DMS 273 treated with DMSO at 0.1 percent for 48 hours (cell line): ENCODE measurements around the gene KRT35.

Source experiments
- DNase-seq: peaks from one replicate; lab custom pipeline; 2025; lab: John Stamatoyannopoulos, UW

Gene KRT35

DNA sequence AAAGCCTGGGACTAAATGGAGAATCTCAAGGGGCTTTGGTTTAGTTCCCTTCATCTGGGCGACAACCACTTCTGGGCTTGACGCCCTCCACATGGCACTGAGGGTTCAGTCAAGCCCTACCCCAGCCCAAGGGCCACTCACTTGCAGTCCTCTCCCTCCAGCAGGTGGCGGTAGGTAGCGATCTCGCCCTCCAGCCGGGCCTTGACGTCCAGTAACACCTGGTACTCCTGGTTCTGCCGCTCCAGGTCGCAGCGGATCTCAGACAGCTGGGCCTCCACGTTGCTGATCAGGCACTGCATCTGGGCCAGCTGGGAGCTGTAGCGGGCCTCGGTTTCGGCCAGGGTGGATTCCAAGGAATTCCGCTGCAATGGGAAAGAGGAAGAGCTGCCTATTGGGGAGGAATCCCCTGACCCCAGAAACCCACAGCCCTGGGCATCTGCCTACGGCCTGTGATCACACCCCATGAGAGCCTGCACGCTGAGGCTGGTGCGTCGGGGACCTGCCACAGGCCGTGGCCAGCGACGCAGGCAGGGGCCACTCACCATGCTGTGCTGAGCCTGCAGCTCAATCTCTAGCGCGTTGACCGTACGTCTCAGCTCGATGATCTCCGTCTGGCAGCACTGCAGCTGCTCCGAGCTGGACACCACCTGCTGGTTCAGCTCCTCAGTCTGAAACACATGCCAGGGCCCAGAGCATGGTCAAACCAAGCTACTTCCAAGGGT lies 6.0 kb upstream of the KRT35 start:
- no peak for DNase-seq

DNA sequence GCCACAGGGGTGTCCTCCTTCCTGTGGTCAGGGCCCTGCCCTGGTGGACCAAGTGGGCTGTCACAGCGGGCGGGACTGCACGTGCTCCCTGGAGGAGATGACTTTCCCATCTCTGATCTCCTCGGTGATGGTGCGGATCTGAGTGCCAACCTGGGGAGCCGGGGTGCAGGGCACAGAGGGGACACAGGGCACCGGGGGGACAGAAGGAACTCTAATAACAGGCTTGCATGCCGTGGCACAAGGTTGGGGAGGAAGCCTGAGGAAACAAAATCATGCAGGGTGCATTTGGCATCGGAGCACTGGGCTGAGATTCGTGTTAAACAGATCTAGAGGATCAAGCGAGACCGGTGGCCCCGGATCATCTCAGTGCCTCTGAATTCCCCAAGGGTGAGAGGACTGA lies 5.4 kb upstream of the KRT35 start:
- DNase-seq: no peak

DNA sequence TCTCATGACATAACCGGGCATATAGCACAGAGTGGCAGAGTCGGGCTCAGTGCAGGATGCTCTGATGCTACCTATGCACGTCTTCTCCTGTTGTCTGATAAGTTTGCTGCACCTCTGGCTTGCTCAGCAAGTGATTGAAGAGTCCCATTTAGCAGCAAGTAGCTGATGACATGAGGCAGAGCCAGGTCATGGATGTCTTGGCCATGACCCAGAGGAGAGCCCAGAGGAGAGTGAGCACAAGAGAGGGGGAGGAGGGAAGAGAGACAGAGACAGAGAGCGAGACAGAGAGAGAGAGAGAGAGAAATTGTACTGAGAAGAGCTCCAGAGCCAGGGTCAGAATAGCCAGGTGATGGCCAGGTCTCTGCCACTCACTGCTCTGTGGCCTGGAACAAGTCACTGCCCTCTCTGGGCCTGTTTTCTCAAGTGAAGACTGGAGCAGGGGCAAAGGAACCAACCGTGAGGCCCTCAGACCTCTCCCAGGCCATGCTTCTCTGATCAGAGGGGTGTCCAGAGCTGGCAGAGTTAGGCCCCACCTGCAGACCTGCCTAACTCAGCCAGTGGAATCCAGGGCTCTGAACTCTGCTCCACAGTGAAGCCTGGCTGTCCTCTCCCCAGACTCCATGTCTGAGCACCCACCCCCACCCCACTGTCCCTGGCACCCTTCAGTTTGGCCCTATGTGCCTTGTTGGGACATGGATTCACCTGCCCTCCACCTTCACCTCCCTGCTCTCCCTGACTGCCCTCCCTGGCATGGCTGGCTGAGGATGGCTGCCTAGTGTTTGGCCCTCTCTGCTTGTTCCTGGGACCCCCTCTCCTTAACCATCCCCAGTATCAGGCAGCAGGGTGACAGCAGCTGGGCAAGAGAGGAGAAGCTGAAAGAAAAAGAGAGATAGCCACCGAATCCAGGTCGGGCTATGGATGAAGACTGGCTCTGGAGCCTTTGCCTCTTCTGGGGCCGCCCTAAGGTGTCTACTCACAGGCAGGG lies 4.3 kb upstream of the KRT35 start:
- DNase-seq: no peak

- DNase-seq: no peak
Measured at GRCh38 chr17:41483991-41484826, 3.3 kb upstream of the KRT35 start.

- DNase-seq: no peak
Measured at GRCh38 chr17:41483531-41483930, 2.6 kb upstream of the KRT35 start.

- DNase-seq: no peak
Measured at GRCh38 chr17:41480581-41480980, 370 bp downstream of the KRT35 start.

GRCh38 chr17:41480136-41480535 lies 815 bp downstream of the KRT35 start:
- no peak for DNase-seq

DNA sequence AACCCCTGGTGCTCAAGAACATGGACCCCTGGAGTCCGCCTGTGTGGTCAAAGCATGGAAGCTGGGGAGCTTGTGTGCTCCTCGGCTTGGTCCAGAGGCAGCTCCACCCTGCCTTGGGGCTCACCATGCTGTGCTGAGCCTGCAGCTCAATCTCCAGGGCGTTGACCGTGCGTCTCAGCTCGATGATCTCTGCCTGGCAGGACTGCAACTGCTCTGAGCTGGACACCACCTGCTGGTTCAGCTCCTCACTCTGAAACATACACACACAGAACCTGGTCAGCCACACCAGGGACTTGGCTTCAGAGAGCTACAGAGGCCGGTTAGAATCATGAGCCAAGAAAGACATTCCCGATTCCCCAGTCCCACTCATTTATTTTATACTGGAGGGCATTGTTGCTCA lies 2.7 kb downstream of the KRT35 start:
- no peak for DNase-seq

DNA sequence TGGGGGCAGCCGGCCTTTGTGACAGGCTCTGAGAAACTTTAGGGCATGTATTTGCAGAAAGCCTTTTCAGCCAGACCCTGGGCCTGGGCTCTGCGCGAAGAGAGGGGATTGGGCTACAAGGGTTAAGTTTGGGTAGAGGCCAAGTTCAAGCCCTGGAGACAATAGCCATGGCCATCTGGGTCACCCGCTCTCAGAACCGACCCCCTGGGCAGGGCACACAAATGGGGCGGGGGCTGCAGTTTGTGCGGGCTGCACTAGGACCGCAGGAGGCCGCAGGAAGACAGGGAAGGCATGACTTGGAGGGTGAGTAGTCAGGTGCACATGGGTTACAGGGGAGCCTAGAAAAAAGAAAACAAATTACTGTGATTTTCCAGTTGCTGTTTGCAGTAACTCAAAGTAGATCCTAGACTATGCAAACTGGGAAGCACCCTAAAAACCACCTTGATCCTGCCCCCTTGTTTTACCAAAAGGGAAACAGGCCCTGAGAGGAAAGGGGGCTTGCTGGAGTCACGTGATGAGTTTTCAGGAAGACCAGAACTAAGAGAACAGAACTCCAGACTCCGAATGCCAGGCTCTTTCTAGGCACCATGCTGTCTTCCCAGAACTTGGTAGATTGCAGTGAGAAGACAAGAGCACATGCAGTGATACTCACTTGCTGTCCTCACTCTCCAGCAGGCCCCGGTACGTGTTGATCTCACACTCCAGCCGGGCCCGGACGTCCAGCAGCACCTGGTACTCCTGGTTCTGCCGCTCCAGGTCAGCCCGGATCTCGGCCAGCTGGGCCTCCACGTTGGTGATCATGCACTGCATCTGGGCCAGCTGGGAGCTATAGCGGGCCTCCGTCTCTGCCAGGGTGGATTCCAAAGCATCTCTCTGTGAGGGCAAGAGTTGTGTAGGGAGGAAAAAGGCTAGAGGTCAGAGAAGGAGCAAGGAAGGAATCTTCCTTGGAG lies 3.8 kb downstream of the KRT35 start:
- no peak for DNase-seq

DNA sequence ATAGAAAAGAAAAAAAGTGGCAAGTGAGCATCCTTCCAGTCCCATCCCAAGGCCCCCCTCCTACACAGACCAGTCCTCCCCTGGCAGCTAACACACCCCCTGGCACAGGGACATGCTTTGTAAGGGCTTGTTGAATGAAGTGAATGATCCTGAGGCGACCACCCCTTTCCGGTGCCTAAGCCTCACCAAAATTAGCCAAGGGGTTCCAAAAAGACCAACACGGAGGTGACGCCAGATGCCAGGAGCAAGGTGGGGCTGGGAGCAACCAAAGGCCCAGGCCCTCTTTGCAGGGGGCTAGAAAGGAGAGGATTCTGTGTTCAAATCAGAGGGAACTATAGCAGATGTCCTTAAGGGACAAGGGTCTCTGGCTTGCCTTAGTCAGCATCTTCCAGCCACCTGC lies 5.5 kb downstream of the KRT35 start:
- no peak for DNase-seq

DNA sequence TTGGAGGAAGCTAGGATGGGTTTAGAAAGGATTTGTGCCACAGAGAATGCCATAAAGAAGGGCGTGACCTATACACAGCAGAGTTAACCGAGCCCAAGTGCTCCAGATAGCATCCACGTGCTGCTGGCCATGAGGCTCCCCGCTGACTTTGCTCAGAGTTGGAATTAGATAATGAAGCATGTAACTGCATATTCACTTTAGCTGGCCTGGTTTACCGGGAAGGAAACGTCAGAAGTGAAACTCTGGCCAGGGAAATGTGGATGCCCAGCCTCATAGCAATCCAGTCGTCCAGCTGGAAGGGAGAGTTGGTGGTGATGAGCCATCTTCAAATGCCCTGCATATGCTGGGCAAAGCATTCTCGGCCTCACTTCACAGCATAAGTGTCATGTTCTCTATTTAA lies 6.1 kb downstream of the KRT35 start:
- DNase-seq: no peak

DNA sequence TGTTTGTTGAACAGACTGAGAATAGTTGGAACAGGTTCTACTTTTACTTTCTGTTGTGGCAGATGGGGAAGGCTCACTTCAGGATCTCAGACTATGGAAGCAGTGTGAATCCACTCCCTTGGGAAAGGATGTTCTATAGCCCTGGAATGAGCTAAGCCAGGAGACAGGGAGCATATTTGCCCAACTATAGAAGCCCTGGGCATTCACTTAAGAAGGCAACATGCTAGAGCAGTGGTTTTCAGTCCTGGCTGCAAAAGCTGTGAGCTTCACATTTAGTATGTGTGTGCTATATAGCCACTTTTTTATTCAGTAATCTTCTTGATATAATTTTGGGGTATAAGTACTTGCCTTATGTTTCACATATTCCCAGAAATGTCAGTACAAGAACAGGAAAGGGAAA lies 12.6 kb downstream of the KRT35 start:
- DNase-seq: no peak

GRCh38 chr17:41467561-41467960 lies 13.4 kb downstream of the KRT35 start:
- no peak for DNase-seq

GRCh38 chr17:41466988-41467387 lies 14.0 kb downstream of the KRT35 start, which contains the start of gene KRT32:
Gene KRT32, minus strand, starts transcription at chr17:41467386. Its CDS starts 61 bp downstream, at chr17:41467325.
- no peak for DNase-seq

- peak; percentile 10 for DNase-seq
Measured at GRCh38 chr17:41464682-41465081, 16.3 kb downstream of the KRT35 start.

GRCh38 chr17:41464173-41464572 lies 16.8 kb downstream of the KRT35 start:
- no peak for DNase-seq

- no peak for DNase-seq
Measured at GRCh38 chr17:41463746-41464145, 17.2 kb downstream of the KRT35 start.

GRCh38 chr17:41462705-41463104 lies 18.2 kb downstream of the KRT35 start:
- no peak for DNase-seq

- no peak for DNase-seq
Measured at GRCh38 chr17:41457676-41458075, 23.3 kb downstream of the KRT35 start.

DNA sequence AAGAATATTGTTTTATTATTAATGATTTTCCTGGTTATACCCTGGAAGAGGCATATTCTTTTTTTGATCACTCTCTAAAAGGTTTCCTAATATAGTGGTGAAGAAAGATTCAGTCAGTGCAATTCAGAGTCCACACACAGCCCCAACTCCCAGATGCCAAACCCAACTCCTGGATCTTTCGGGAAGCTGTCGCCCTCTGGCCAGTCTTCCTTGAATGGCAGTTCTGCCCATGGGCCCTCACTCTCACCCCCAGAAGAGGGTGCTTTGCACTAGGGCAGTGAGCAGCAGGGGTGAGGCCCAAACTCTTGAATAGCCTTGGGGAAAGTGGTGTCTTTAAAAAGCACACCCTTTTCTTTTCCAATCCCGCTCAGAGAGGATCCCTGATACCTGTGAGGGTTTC lies 24.7 kb downstream of the KRT35 start:
- no peak for DNase-seq

DNA sequence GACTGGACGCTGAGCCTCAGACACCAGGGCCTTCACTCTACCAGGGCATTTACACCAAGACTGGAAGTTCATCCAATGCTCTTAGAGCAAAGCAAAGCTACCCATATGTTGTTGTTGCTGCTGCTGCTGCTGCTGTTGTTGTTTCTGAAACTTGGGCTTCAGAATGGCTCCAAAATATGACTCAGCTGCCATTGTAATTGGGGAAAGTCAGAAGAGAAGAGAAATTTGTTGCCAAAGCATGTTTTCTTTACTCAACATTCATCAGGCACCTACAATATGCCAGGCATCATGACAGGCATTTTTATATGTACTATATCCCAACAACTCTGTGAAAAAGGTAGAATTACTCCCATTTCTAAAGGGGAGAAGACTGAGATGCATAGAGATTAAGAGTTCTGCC lies 25.7 kb downstream of the KRT35 start:
- DNase-seq: no peak
